Neural cell (in vitro differentiated cells): ENCODE measurements around the gene LIN37. TPM values are rescaled to one million over a fixed set of nuclear protein-coding genes. Genes with fewer than 3 reads are reported as not detected.

Source experiments
- H2AFZ ChIP-seq: fragments of 200-600, 300-800 bp; sonication (generic), shearing (Covaris generic); 2 replicates; pipeline ENCODE4 v1.6.0; 2014; ENCODE audit warnings: low read depth, mild to moderate bottlenecking, antibody characterized with exemption, low read length, moderate library complexity
- H3F3A ChIP-seq: fragments of 200-600 bp; shearing (Covaris generic); 2 replicates; pipeline ENCODE4 v1.6.1; 2016; ENCODE audit warnings: mild to moderate bottlenecking, moderate library complexity, mixed read lengths, antibody characterized with exemption, low read length; ENCODE audit not compliant: insufficient read depth, poor library complexity, severe bottlenecking
- H3K27ac ChIP-seq: fragments of 200-600, 300-800 bp; sonication (generic), shearing (Covaris generic); 2 replicates; pipeline ENCODE4 v1.5.1; 2014; ENCODE audit warnings: mild to moderate bottlenecking, low read length, moderate library complexity
- H3K27me3 ChIP-seq: fragments of 300-800, 200-600 bp; sonication (generic), shearing (Covaris generic); 2 replicates; pipeline ENCODE4 v1.6.0; 2014; ENCODE audit warnings: mild to moderate bottlenecking, low read depth, low read length, moderate library complexity; ENCODE audit not compliant: insufficient read depth
- H3K36me3 ChIP-seq: fragments of 300-800, 200-600 bp; sonication (generic), shearing (Covaris generic); 2 replicates; pipeline ENCODE4 v1.5.1; 2014; ENCODE audit warnings: mild to moderate bottlenecking, antibody characterized with exemption, low read length, moderate library complexity; ENCODE audit not compliant: insufficient read depth
- H3K4me2 ChIP-seq: fragments of 300-800, 200-600 bp; sonication (generic), shearing (Covaris generic); 2 replicates; pipeline ENCODE4 v1.6.0; 2014; ENCODE audit warnings: mild to moderate bottlenecking, low read length
- H3K4me3 ChIP-seq: fragments of 300-800, 200-600 bp; sonication (generic), shearing (Covaris generic); 2 replicates; pipeline ENCODE4 v1.5.1; 2014; ENCODE audit warnings: mild to moderate bottlenecking, low read length, moderate library complexity
- H3K79me2 ChIP-seq: fragments of 200-600 bp; shearing (Covaris generic); replicated peaks from 2 replicates; pipeline ENCODE4 v1.6.0; 2014; ENCODE audit warnings: mild to moderate bottlenecking, low read length, moderate library complexity; ENCODE audit not compliant: insufficient read depth
- H3K9ac ChIP-seq: fragments of 300-800, 200-600 bp; sonication (generic), shearing (Covaris generic); 2 replicates; pipeline ENCODE4 v1.6.1; 2016; ENCODE audit warnings: mild to moderate bottlenecking, low read length, mixed read lengths
- H3K9me2 ChIP-seq: fragments of 200-600 bp; shearing (Covaris generic); 2 replicates; pipeline ENCODE4 v1.6.1; 2016; ENCODE audit warnings: mild to moderate bottlenecking, low read length, mixed read lengths; ENCODE audit not compliant: insufficient read depth
- H3K9me3 ChIP-seq: fragments of 200-600, 300-800 bp; sonication (generic), shearing (Covaris generic); 2 replicates; pipeline ENCODE4 v1.6.1; 2016; ENCODE audit warnings: mild to moderate bottlenecking, mixed run types, low read length, moderate library complexity, mixed read lengths
- H4K20me1 ChIP-seq: fragments of 200-600 bp; shearing (Covaris generic); 2 replicates; pipeline ENCODE4 v1.6.1; 2016; ENCODE audit warnings: mild to moderate bottlenecking, mixed run types; ENCODE audit not compliant: insufficient read depth
- CTCF ChIP-seq: fragments of 450-650 bp; IDR thresholded peaks from 2 replicates; pipeline ENCODE4 v1.5.1; 2014; ENCODE audit warnings: antibody characterized with exemption, mild to moderate bottlenecking, moderate library complexity; ENCODE audit not compliant: poor library complexity, severe bottlenecking
- EP300 ChIP-seq: fragments of 450-650 bp; conservative IDR thresholded peaks from 2 replicates; pipeline ENCODE4 v1.6.1; 2014; ENCODE audit warnings: antibody characterized with exemption, mild to moderate bottlenecking, moderate library complexity; ENCODE audit not compliant: poor library complexity, severe bottlenecking
- EZH2 ChIP-seq: fragments of 200-600, 300-800 bp; shearing (Covaris generic), sonication (generic); IDR thresholded peaks from 2 replicates; pipeline ENCODE4 v1.6.1; 2014; ENCODE audit warnings: antibody characterized with exemption, low read length, borderline replicate concordance, mild to moderate bottlenecking; ENCODE audit not compliant: insufficient read depth, poor library complexity, severe bottlenecking
- MXI1 ChIP-seq: fragments of 450-650 bp; conservative IDR thresholded peaks from 2 replicates; pipeline ENCODE4 v1.6.1; 2014; ENCODE audit warnings: antibody characterized with exemption, mild to moderate bottlenecking; ENCODE audit not compliant: poor library complexity, severe bottlenecking
- POLR2AphosphoS5 ChIP-seq: IDR thresholded peaks from 2 replicates; pipeline ENCODE4 v1.6.1; 2012
- RAD21 ChIP-seq: fragments of 450-650 bp; conservative IDR thresholded peaks from 2 replicates; pipeline ENCODE4 v1.6.1; 2014; ENCODE audit warnings: antibody characterized with exemption, mild to moderate bottlenecking, moderate library complexity
- REST ChIP-seq: IDR thresholded peaks from 2 replicates; pipeline ENCODE4 v1.6.1; 2012; ENCODE audit warnings: borderline replicate concordance
- SMC3 ChIP-seq: fragments of 450-650 bp; conservative IDR thresholded peaks from 2 replicates; pipeline ENCODE4 v1.6.1; 2014; ENCODE audit warnings: antibody characterized with exemption, mild to moderate bottlenecking, moderate library complexity; ENCODE audit not compliant: poor library complexity
- TAF1 ChIP-seq: IDR thresholded peaks from 2 replicates; pipeline ENCODE4 v1.6.1; 2012; ENCODE audit warnings: low read depth
- polyA plus RNA-seq: library from polyadenylated mRNA; depleted of rRNA; stranded (reverse); fragments of >200 nt; gene quantifications from 2 replicates; pipeline ENCODE4 v1.2.3, GENCODE V29; 2014

Gene LIN37
- polyA plus RNA-seq, 1 donor from 2014 or later = 25.7 TPM

- Histone ChIP-seq H3K36me3 (no peaks in the 10 kb centered on the region), H4K20me1 (no peaks in the 10 kb centered on the region), H3K4me2 (no peak overlapping the region), H3K9me2 (no peaks in the 10 kb centered on the region), H3F3A (no peaks in the 10 kb centered on the region), H3K79me2 (peaks cover 15% of the 10 kb centered on the region), H3K4me3 (no peak overlapping the region), H3K9ac (no peak overlapping the region), H3K9me3 (no peaks in the 10 kb centered on the region), H2AFZ (no peak overlapping the region), H3K27ac (no peak overlapping the region), H3K27me3 (no peaks in the 10 kb centered on the region)
- TF ChIP-seq RAD21 (no peak), EZH2 (no peak), MXI1 (no peak), EP300 (no peak), TAF1 (no peak), CTCF (no peak)
Observed at GRCh38 chr19:35759697-35760096, 11.3 kb downstream of the LIN37 start.

GRCh38 chr19:35760711-35761349 is 12.5 kb downstream of the LIN37 start:
- no peak for TF ChIP-seq MXI1
- TF ChIP-seq CTCF = no peak
- TF ChIP-seq EZH2 = no peak
- no peak for TF ChIP-seq RAD21
- TF ChIP-seq EP300 = no peak
- TF ChIP-seq SMC3 = no peak
- no peak for TF ChIP-seq REST
- no peak for TF ChIP-seq POLR2AphosphoS5
- TF ChIP-seq TAF1 = no peak
- no peaks in the 10 kb centered on the region for H3K9me2 ChIP-seq

More at GRCh38 chr19:35760711-35761349, 12.5 kb downstream of the LIN37 start:
- H3K27ac ChIP-seq = no peak overlapping the region
- no peak overlapping the region for H3K4me2 ChIP-seq
- no peak overlapping the region for H3K4me3 ChIP-seq
- no peaks in the 10 kb centered on the region for H3K9me3 ChIP-seq
- no peaks in the 10 kb centered on the region for H3K27me3 ChIP-seq
- H3K79me2 ChIP-seq = peaks cover 15% of the 10 kb centered on the region
- H4K20me1 ChIP-seq = no peaks in the 10 kb centered on the region
- no peaks in the 10 kb centered on the region for H3F3A ChIP-seq
- H3K36me3 ChIP-seq = no peaks in the 10 kb centered on the region
- H2AFZ ChIP-seq = no peak overlapping the region
- H3K9ac ChIP-seq = no peak overlapping the region
